PC-3 (cell line): Measurements from ENCODE around the gene SIVA1.

ENCODE experiments used
- EZH2 ChIP-seq: fragments of 300-600 bp; sonication (generic); IDR thresholded peaks from one replicate; pipeline ENCODE4 v1.6.1; 2017; ENCODE audit warnings: antibody characterized with exemption, mild to moderate bottlenecking, low read length; ENCODE audit not compliant: unreplicated experiment
- EZH2phosphoT487 ChIP-seq: fragments of 300-600 bp; sonication (generic); IDR thresholded peaks from 2 replicates; pipeline ENCODE4 v1.6.1; 2018; ENCODE audit warnings: mild to moderate bottlenecking, antibody characterized with exemption, low read length, borderline replicate concordance
- TF ChIP-seq, protein P1 (sequence below): fragments of 300-600 bp; sonication (generic); conservative IDR thresholded peaks from 2 replicates; pipeline ENCODE4 v1.5.1; 2017; ENCODE audit warnings: antibody characterized with exemption, low read depth, mild to moderate bottlenecking, low read length

DNA sequence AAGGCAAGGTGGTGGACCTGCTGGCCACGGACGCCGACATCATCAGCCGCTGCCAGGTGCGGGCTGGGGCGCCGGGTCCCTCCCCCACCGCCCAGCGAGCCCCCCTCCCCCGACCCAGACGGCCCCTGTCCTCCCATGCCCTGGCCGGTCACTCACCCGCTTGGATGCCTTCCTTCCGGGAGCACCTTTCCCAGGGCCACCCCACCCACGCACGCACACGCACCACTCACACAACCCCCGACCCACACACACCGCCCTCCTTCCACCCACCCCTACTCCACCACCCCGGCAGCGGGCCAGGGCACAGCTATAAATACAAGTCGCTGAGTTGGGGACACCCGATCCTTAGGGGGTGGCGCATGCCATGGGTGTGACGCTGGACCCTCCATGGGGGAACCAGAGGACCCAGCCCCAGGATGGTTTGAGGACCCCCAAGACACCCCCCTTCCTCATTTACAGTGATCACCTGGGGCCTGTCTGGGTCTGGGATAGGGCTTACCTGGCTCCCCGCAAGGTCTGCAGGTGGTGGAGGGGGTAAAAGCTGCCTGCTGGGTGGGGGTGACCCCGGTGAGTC is 28.5 kb upstream of the SIVA1 start:
- TF ChIP-seq, protein P1, sequence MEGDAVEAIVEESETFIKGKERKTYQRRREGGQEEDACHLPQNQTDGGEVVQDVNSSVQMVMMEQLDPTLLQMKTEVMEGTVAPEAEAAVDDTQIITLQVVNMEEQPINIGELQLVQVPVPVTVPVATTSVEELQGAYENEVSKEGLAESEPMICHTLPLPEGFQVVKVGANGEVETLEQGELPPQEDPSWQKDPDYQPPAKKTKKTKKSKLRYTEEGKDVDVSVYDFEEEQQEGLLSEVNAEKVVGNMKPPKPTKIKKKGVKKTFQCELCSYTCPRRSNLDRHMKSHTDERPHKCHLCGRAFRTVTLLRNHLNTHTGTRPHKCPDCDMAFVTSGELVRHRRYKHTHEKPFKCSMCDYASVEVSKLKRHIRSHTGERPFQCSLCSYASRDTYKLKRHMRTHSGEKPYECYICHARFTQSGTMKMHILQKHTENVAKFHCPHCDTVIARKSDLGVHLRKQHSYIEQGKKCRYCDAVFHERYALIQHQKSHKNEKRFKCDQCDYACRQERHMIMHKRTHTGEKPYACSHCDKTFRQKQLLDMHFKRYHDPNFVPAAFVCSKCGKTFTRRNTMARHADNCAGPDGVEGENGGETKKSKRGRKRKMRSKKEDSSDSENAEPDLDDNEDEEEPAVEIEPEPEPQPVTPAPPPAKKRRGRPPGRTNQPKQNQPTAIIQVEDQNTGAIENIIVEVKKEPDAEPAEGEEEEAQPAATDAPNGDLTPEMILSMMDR, result no peak
- TF ChIP-seq EZH2, result no peak
- TF ChIP-seq EZH2phosphoT487, result no peak
